Measurements from ENCODE around the gene AXIN1.

DNA sequence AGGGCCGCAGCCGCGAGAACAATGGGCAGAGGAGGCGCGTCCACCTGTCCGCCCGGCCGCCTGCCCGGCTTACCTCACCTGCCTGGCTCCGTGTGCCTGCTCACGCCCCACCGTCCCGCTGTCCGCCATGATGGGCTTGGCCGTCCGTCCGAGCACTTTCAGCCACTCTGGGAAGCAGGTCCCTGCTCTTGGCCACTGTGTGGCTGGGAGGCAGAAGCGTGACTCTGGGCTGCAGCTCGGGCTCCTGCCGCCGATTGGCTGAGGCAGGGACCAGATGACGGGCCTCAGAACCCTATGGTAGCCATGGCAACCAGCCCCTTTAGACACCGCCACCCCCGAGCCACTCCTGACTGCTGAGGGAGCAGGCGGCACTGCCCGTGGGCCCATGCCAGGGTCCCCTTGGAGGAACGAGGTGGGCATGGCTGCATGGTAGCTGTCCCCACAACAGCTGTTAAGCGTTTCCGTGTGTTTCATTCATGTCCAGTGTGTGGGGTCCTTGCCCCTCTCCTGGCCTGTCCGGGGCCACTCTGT lies 8.9 kb upstream of the AXIN1 start:
- TF ChIP-seq SIN3A (IDR thresholded peaks at IDR 0.05; ENCODE audit: borderline replicate concordance, insufficient read depth, low read length) (no peak), POLR2AphosphoS5 (IDR thresholded peaks at IDR 0.05; ENCODE audit: low read depth, low read length) (no peak), TAF1 (IDR thresholded peaks at IDR 0.05; ENCODE audit: borderline replicate concordance, insufficient read depth, low read length) (no peak)

Measured in PFSK-1 (cell line).